HepG2 (cell line): ENCODE results near the gene SMTNL1. TPM values are rescaled to one million over a fixed set of nuclear protein-coding genes. Genes with fewer than 3 reads are reported as not detected.

Experiments used
- DNMT1 ChIP-seq: sonication (generic); formaldehyde crosslinking; IDR thresholded peaks from 2 replicates; pipeline ENCODE4 v1.5.1; 2020; ENCODE audit warnings: mild to moderate bottlenecking, missing genetic modification reagents
- GATAD2A ChIP-seq: IDR thresholded peaks from 2 replicates; pipeline ENCODE4 v1.6.1; 2016
- GMEB2 ChIP-seq: IDR thresholded peaks from 2 replicates; pipeline ENCODE4 v1.6.1; 2016; ENCODE audit warnings: missing biosample characterization, missing genetic modification reagents, low read depth
- PAXIP1 ChIP-seq: sonication (generic); formaldehyde crosslinking; conservative IDR thresholded peaks from 2 replicates; pipeline ENCODE4 v1.4.0; 2020; ENCODE audit warnings: mild to moderate bottlenecking, missing genetic modification reagents, moderate library complexity
- PRDM15 ChIP-seq: sonication (generic); formaldehyde crosslinking; IDR thresholded peaks from 2 replicates; pipeline ENCODE4 v1.4.0; 2020; ENCODE audit warnings: missing genetic modification reagents
- RFX1 ChIP-seq: fragments of 450-650 bp; IDR thresholded peaks from 2 replicates; pipeline ENCODE4 v1.6.1; 2017
- ZNF280D ChIP-seq: sonication (generic); formaldehyde crosslinking; IDR thresholded peaks from 2 replicates; pipeline ENCODE4 v1.5.1; 2020; ENCODE audit warnings: mild to moderate bottlenecking, missing genetic modification reagents
- ZNF441 ChIP-seq: sonication (generic); formaldehyde crosslinking; IDR thresholded peaks from 2 replicates; pipeline ENCODE4 v1.7.0; 2021; ENCODE audit warnings: missing genetic modification reagents, borderline replicate concordance
- ZNF468 ChIP-seq: sonication (generic); formaldehyde crosslinking; IDR thresholded peaks from 2 replicates; pipeline ENCODE4 v1.8.0; 2022; ENCODE audit warnings: mild to moderate bottlenecking, moderate library complexity, missing genetic modification reagents
- ZNF709 ChIP-seq: sonication (generic); formaldehyde crosslinking; IDR thresholded peaks from 2 replicates; pipeline ENCODE4 v1.5.0; 2020; ENCODE audit warnings: mild to moderate bottlenecking, missing genetic modification reagents
- ZSCAN5A ChIP-seq: sonication (generic); formaldehyde crosslinking; IDR thresholded peaks from 2 replicates; pipeline ENCODE4 v1.8.0; 2022; ENCODE audit warnings: mild to moderate bottlenecking, missing genetic modification reagents, borderline replicate concordance
- polyA plus RNA-seq, 8 experiments: library from polyadenylated mRNA; depleted of rRNA in 3 of 8; stranded (reverse) in 7 of 8; unstranded in 1 of 8; fragments of >200 nt; fragmentation: Illumina TruSeq in 4 of 8; extraction: Trizol in 4 of 8; gene quantifications; 2 replicates each; pipeline versions ENCODE4 v1.2.1 to v1.2.3, GENCODE V29; 2011 to 2016; ENCODE audit warnings: low read depth in 4 of 8, missing spikeins in 1 of 8, mixed read lengths in 1 of 8; ENCODE audit not compliant: insufficient read depth in 1 of 8
- total RNA-seq, 5 experiments: library from RNA; depleted of rRNA; stranded (reverse); fragments of >200 nt; fragmentation: Illumina TruSeq; extraction: Trizol; gene quantifications; 2 replicates each; pipeline ENCODE4 v1.2.3, GENCODE V29; 2016; ENCODE audit warnings: low read depth in 1 of 5

Gene SMTNL1
- total and polyA plus RNA-seq, 2 of the 13 experiments (the other 11 are each of a cell fraction or from before 2014, with no cell fraction given) = 0.04 TPM; not detected in 1

GRCh38 chr11:57508341-57509170, 28.8 kb upstream of the SMTNL1 start (continued):
- TF ChIP-seq PAXIP1 (CRISPR knock-in tag) (0 out of 2 replicates have a peak, but pooled peaks have one; percentile 22), ZNF468 (CRISPR knock-in tag) (no peak), ZSCAN5A (CRISPR knock-in tag) (no peak), DNMT1 (CRISPR knock-in tag) (no peak), ZNF709 (CRISPR knock-in tag) (no peak), GMEB2 (no peak), ZNF441 (CRISPR knock-in tag) (no peak), GATAD2A (CRISPR knock-in tag) (peak; percentile 47; the same call in 1 of the 2 replicates), RFX1 (no peak), ZNF280D (CRISPR knock-in tag) (no peak), PRDM15 (CRISPR knock-in tag) (no peak)
